Stimulated activated naive CD8-positive, alpha-beta T cell treated with anti-CD3 and anti-CD28 coated beads, Interleukin-15, amount 100 ng/mL, for 72 hours (primary cell): ENCODE data around the gene TAAR8.

Source experiments
- ATAC-seq: fragments of 150-1000 bp; cut with Tn5 transposase; 2 replicates; pipeline ENCODE4 v1.10.0; 2021; ENCODE audit warnings: mild to moderate bottlenecking, moderate library complexity
- DNase-seq, 2 donors: peaks; one replicate each; pipeline ENCODE4 v3.0.0; 2021 to 2022
- H3K27ac Mint-ChIP-seq, 2 donors: one replicate each; pipeline ENCODE4 v1.8.0; 2022; ENCODE audit warnings: mild to moderate bottlenecking in 2 of 2, mixed read lengths in 2 of 2, moderate library complexity in 2 of 2
- H3K27me3 Mint-ChIP-seq: one replicate; pipeline ENCODE4 v1.8.0; 2022; ENCODE audit warnings: mixed read lengths
- H3K4me1 Mint-ChIP-seq: one replicate; pipeline ENCODE4 v1.8.0; 2022; ENCODE audit warnings: mild to moderate bottlenecking, mixed read lengths
- H3K4me3 Mint-ChIP-seq, 2 donors: one replicate each; pipeline ENCODE4 v1.8.0; 2022; ENCODE audit warnings: mild to moderate bottlenecking in 2 of 2, mixed read lengths in 2 of 2, moderate library complexity in 1 of 2
- H3K9me3 Mint-ChIP-seq, 2 donors: one replicate each; pipeline ENCODE4 v1.8.0; 2022; ENCODE audit warnings: mixed read lengths in 2 of 2

The TAAR8 gene

GRCh38 chr6:132552372-132552771 lies at the start of gene TAAR8:
TAAR8 (plus strand) TSS chr6:132552672; CDS start chr6:132552693, 21 bp downstream.
- Mint-ChIP-seq H3K4me3 (no peak within 1 kb of the TSS), H3K27ac (no peak within 1 kb of the TSS), H3K4me1 (no peaks in the 10 kb centered on the region), H3K9me3 (no peaks in the 10 kb centered on the region), H3K27me3 (peaks cover 21% of the 10 kb centered on the region)
- no peak for DNase-seq
- ATAC-seq, result no peak

- no peak for DNase-seq
- Mint-ChIP-seq H3K27ac (no peak overlapping the region), H3K4me3 (no peak overlapping the region), H3K9me3 (no peaks in the 10 kb centered on the region), H3K27me3 (no peaks in the 10 kb centered on the region), H3K4me1 (peaks cover 32% of the 10 kb centered on the region)
- ATAC-seq, result no peak
Observed at GRCh38 chr6:132504757-132505156, 47.7 kb upstream of the TAAR8 start.

GRCh38 chr6:132505158-132505557 lies 47.3 kb upstream of the TAAR8 start:
- Mint-ChIP-seq H3K9me3 (no peaks in the 10 kb centered on the region), H3K4me3 (no peak overlapping the region), H3K27me3 (no peaks in the 10 kb centered on the region), H3K4me1 (peaks cover 29% of the 10 kb centered on the region), H3K27ac (no peak overlapping the region)
- DNase-seq (no peak), ATAC-seq (no peak)

- no peak for DNase-seq
- no peak for ATAC-seq
- H3K27ac Mint-ChIP-seq, result no peak overlapping the region
- H3K4me1 Mint-ChIP-seq, result peaks cover 38% of the 10 kb centered on the region
- H3K9me3 Mint-ChIP-seq, result no peaks in the 10 kb centered on the region
- H3K27me3 Mint-ChIP-seq, result no peaks in the 10 kb centered on the region
- no peak overlapping the region for H3K4me3 Mint-ChIP-seq
Observed at GRCh38 chr6:132506461-132506860, 46.0 kb upstream of the TAAR8 start.

- DNase-seq, result no peak
- Mint-ChIP-seq H3K27ac (no peak overlapping the region), H3K4me3 (no peak overlapping the region), H3K9me3 (no peaks in the 10 kb centered on the region), H3K4me1 (peaks cover 40% of the 10 kb centered on the region), H3K27me3 (no peaks in the 10 kb centered on the region)
- ATAC-seq, result no peak
Observed at GRCh38 chr6:132506869-132507808, 45.3 kb upstream of the TAAR8 start.

GRCh38 chr6:132511210-132511830 lies 41.2 kb upstream of the TAAR8 start:
- Mint-ChIP-seq H3K27ac (no peak overlapping the region), H3K27me3 (peaks cover 15% of the 10 kb centered on the region), H3K4me3 (peak overlapping the region; percentile 24 to 54), H3K4me1 (peaks cover 34% of the 10 kb centered on the region), H3K9me3 (no peaks in the 10 kb centered on the region)
- DNase-seq (no peak), ATAC-seq (no peak)

GRCh38 chr6:132511831-132512220 lies 40.6 kb upstream of the TAAR8 start:
- no peaks in the 10 kb centered on the region for H3K9me3 Mint-ChIP-seq

GRCh38 chr6:132512342-132512637 lies 40.2 kb upstream of the TAAR8 start:
- Mint-ChIP-seq H3K4me3 (peak overlapping the region; percentile 83 to 94), H3K4me1 (peaks cover 28% of the 10 kb centered on the region), H3K9me3 (no peaks in the 10 kb centered on the region), H3K27me3 (peaks cover 17% of the 10 kb centered on the region), H3K27ac (no peak overlapping the region)
- no peak for DNase-seq
- no peak for ATAC-seq

More at GRCh38 chr6:132511831-132512220, 40.6 kb upstream of the TAAR8 start:
- DNase-seq (no peak), ATAC-seq (no peak)
- Mint-ChIP-seq H3K27ac (no peak overlapping the region), H3K27me3 (peaks cover 17% of the 10 kb centered on the region), H3K4me3 (peak overlapping the region; percentile 13 to 83), H3K4me1 (peaks cover 29% of the 10 kb centered on the region)

GRCh38 chr6:132512638-132513632 lies 39.5 kb upstream of the TAAR8 start, which contains the start of gene STX7:
STX7 (minus strand) TSS chr6:132513116; CDS start chr6:132503530, 9,586 bp downstream.
- Mint-ChIP-seq H3K9me3 (no peaks in the 10 kb centered on the region), H3K27me3 (peaks cover 17% of the 10 kb centered on the region), H3K4me3 (peak within 1 kb of the TSS; percentile 93 to 94), H3K27ac (peak within 1 kb of the TSS; percentile 87 to 93), H3K4me1 (peaks cover 28% of the 10 kb centered on the region)
- ATAC-seq (peak; percentile 96), DNase-seq (peak; percentile 85 to 86)

GRCh38 chr6:132513831-132514545 lies 38.5 kb upstream of the TAAR8 start:
- ATAC-seq, result no peak
- H3K27me3 Mint-ChIP-seq, result peaks cover 17% of the 10 kb centered on the region
- DNase-seq, result no peak
- peak overlapping the region; percentile 93 to 94 for H3K4me3 Mint-ChIP-seq
- H3K9me3 Mint-ChIP-seq, result no peaks in the 10 kb centered on the region
- no peak overlapping the region for H3K27ac Mint-ChIP-seq
- H3K4me1 Mint-ChIP-seq, result peaks cover 22% of the 10 kb centered on the region

- H3K4me3 Mint-ChIP-seq, result no peak overlapping the region
- no peak for ATAC-seq
- no peaks in the 10 kb centered on the region for H3K9me3 Mint-ChIP-seq
- DNase-seq, result no peak
- peaks cover 21% of the 10 kb centered on the region for H3K4me1 Mint-ChIP-seq
- peaks cover 21% of the 10 kb centered on the region for H3K27me3 Mint-ChIP-seq
- no peak overlapping the region for H3K27ac Mint-ChIP-seq
Observed at GRCh38 chr6:132515386-132515785, 37.1 kb upstream of the TAAR8 start.

GRCh38 chr6:132520953-132521352 lies 31.5 kb upstream of the TAAR8 start:
- no peak overlapping the region for H3K4me3 Mint-ChIP-seq
- ATAC-seq (no peak), DNase-seq (no peak)
- peaks cover 45% of the 10 kb centered on the region for H3K27me3 Mint-ChIP-seq
- no peaks in the 10 kb centered on the region for H3K9me3 Mint-ChIP-seq
- no peaks in the 10 kb centered on the region for H3K4me1 Mint-ChIP-seq
- H3K27ac Mint-ChIP-seq, result no peak overlapping the region

GRCh38 chr6:132524646-132525045 lies 27.8 kb upstream of the TAAR8 start:
- DNase-seq, result no peak
- no peak overlapping the region for H3K4me3 Mint-ChIP-seq
- peak overlapping the region in 1 of 2 donors; percentile 44 for H3K27ac Mint-ChIP-seq
- no peaks in the 10 kb centered on the region for H3K4me1 Mint-ChIP-seq
- ATAC-seq, result no peak
- no peaks in the 10 kb centered on the region for H3K9me3 Mint-ChIP-seq
- H3K27me3 Mint-ChIP-seq, result peaks cover 52% of the 10 kb centered on the region

GRCh38 chr6:132525866-132526265 lies 26.6 kb upstream of the TAAR8 start:
- Mint-ChIP-seq H3K4me1 (no peaks in the 10 kb centered on the region), H3K4me3 (no peak overlapping the region), H3K27ac (no peak overlapping the region), H3K27me3 (peaks cover 45% of the 10 kb centered on the region), H3K9me3 (no peaks in the 10 kb centered on the region)
- no peak for DNase-seq
- no peak for ATAC-seq

- Mint-ChIP-seq H3K9me3 (no peaks in the 10 kb centered on the region), H3K4me1 (no peaks in the 10 kb centered on the region), H3K27me3 (peaks cover 45% of the 10 kb centered on the region), H3K4me3 (no peak overlapping the region), H3K27ac (no peak overlapping the region)
- no peak for DNase-seq
- no peak for ATAC-seq
Observed at GRCh38 chr6:132526461-132526860, 26.0 kb upstream of the TAAR8 start.
